Keratinocyte (primary cell): ENCODE data around the gene MAP3K1. TPM values are rescaled to one million over a fixed set of nuclear protein-coding genes. Genes with fewer than 3 reads are reported as not detected.
A peak's percentile ranks its signal among the peaks of the same experiment; 100 is the strongest.

Experiments used
- DNase-seq: peaks from one replicate; pipeline ENCODE4 v3.0.0-alpha.2; 2011; ENCODE audit warnings: low read depth, missing footprints, low spot score
- FAIRE-seq: peaks from 2 replicates; lab custom pipeline; 2011; peaks lifted over from hg19 to GRCh38; lab: Jason Lieb, UNC
- H2AFZ ChIP-seq: 2 replicates; pipeline ENCODE4 v1.6.0; 2012; ENCODE audit warnings: low read length, control low read depth, inconsistent platforms; ENCODE audit not compliant: control insufficient read depth
- H3K27ac ChIP-seq: 2 replicates; pipeline ENCODE4 v1.5.1; 2011; ENCODE audit warnings: low read length; ENCODE audit not compliant: control insufficient read depth, insufficient read depth
- H3K27me3 ChIP-seq: 3 replicates; pipeline ENCODE4 v1.6.0; 2011; ENCODE audit warnings: low read length; ENCODE audit not compliant: control insufficient read depth, insufficient read depth; ENCODE audit errors: extremely low read depth
- H3K36me3 ChIP-seq, 2 experiments: 2 replicates in 1 of 2; 3 replicates in 1 of 2; pipeline ENCODE4 v1.5.1; 2011; ENCODE audit warnings: low read length in 2 of 2, mild to moderate bottlenecking in 1 of 2; ENCODE audit not compliant: control insufficient read depth in 2 of 2, insufficient read depth in 2 of 2; ENCODE audit errors: extremely low read depth in 1 of 2
- H3K4me1 ChIP-seq: 3 replicates; pipeline ENCODE4 v1.5.1; 2011; ENCODE audit warnings: low read length; ENCODE audit not compliant: control insufficient read depth, insufficient read depth; ENCODE audit errors: extremely low read depth
- H3K4me2 ChIP-seq: 3 replicates; pipeline ENCODE4 v1.6.0; 2011; ENCODE audit warnings: low read depth, low read length; ENCODE audit not compliant: control insufficient read depth, insufficient read depth; ENCODE audit errors: extremely low read depth
- H3K4me3 ChIP-seq, 3 experiments: fragments of 200-600 bp in 1 of 3; sonication (generic) in 1 of 3; 2 replicates in 2 of 3; 3 replicates in 1 of 3; pipeline ENCODE4 v1.5.1; 2011 to 2016; ENCODE audit warnings: low read length in 3 of 3, mild to moderate bottlenecking in 3 of 3, control low read depth in 2 of 3, inconsistent platforms in 1 of 3, low read depth in 1 of 3, mixed read lengths in 1 of 3, mixed run types in 1 of 3, moderate library complexity in 1 of 3; ENCODE audit not compliant: control insufficient read depth in 2 of 3, insufficient read depth in 2 of 3; ENCODE audit errors: extremely low read depth in 1 of 3
- H3K79me2 ChIP-seq: 2 replicates; pipeline ENCODE4 v1.6.0; 2012; ENCODE audit warnings: low read length; ENCODE audit not compliant: control insufficient read depth, insufficient read depth
- H3K9ac ChIP-seq: 3 replicates; pipeline ENCODE4 v1.6.0; 2011; ENCODE audit warnings: low read length; ENCODE audit not compliant: control insufficient read depth, insufficient read depth; ENCODE audit errors: extremely low read depth
- H3K9me1 ChIP-seq: 3 replicates; pipeline ENCODE4 v1.6.0; 2011; ENCODE audit warnings: low read length; ENCODE audit not compliant: control insufficient read depth, insufficient read depth; ENCODE audit errors: extremely low read depth
- H3K9me3 ChIP-seq: 2 replicates; pipeline ENCODE4 v1.5.1; 2012; ENCODE audit warnings: low read depth, low read length; ENCODE audit not compliant: control insufficient read depth
- H4K20me1 ChIP-seq: 3 replicates; pipeline ENCODE4 v1.6.0; 2011; ENCODE audit warnings: low read length; ENCODE audit not compliant: control insufficient read depth, insufficient read depth; ENCODE audit errors: extremely low read depth
- CTCF ChIP-seq, 3 experiments: IDR thresholded peaks in 1 of 3; conservative IDR thresholded peaks in 1 of 3; optimal IDR thresholded peaks in 1 of 3; 2 replicates in 2 of 3; 3 replicates in 1 of 3; pipeline versions ENCODE3 to v1.5.1; 2011; ENCODE audit warnings: low read length in 3 of 3, mild to moderate bottlenecking in 3 of 3, moderate library complexity in 2 of 3, control low read depth in 1 of 3, inconsistent platforms in 1 of 3; ENCODE audit not compliant: insufficient read depth in 2 of 3; ENCODE audit errors: extremely low read depth in 1 of 3
- EZH2 ChIP-seq: IDR thresholded peaks from one replicate; pipeline ENCODE4 v1.6.1; 2012; ENCODE audit warnings: inconsistent platforms, mild to moderate bottlenecking, low read length, moderate library complexity
- dilution Hi-C: fragments of 300-500 bp; cut with MboI; formaldehyde crosslinking; loops from one replicate; pipeline ENCODE4 v1.7.0; 2020; ENCODE audit warnings: low sequenced_read_pairs; ENCODE audit not compliant: extremely low pct_ligation_motif_present
- polyA plus RNA-seq, 5 experiments: library from polyadenylated mRNA; depleted of rRNA in 3 of 5; stranded (reverse) in 3 of 5; stranded (forward) in 1 of 5; unstranded in 1 of 5; fragments of >200 nt; gene quantifications; 1 replicate in 1 of 5; 2 replicates in 3 of 5; 3 replicates in 1 of 5; pipeline versions ENCODE4 v1.2.1 to v1.2.3, GENCODE V29; 2011 to 2012; ENCODE audit warnings: missing spikeins in 2 of 5, low read depth in 1 of 5, low replicate concordance in 1 of 5

Gene MAP3K1
- polyA plus RNA-seq, 1 donor (not counting 4 experiments of a cell fraction or from before 2014, with no cell fraction given), result 8.0 TPM

- peaks cover 75% of the 10 kb centered on the region for H3K79me2 ChIP-seq
- peaks cover 16% of the 10 kb centered on the region for H3K4me1 ChIP-seq
- H3K4me2 ChIP-seq, result no peak overlapping the region
- H3K27me3 ChIP-seq, result no peaks in the 10 kb centered on the region
- H2AFZ ChIP-seq, result no peak overlapping the region
- peak; percentile 20 for FAIRE-seq
- H3K27ac ChIP-seq, result no peak overlapping the region
- no peak for TF ChIP-seq EZH2
- TF ChIP-seq CTCF (optimal IDR thresholded peaks at IDR 0.05 in 1 of 3, IDR thresholded peaks at IDR 0.05 in 1 of 3, conservative IDR thresholded peaks at IDR 0.05 in 1 of 3; ENCODE audit: extremely low read depth in 1 of 3, insufficient read depth in 2 of 3, low read length in 3 of 3), result no peak
- H4K20me1 ChIP-seq, result no peaks in the 10 kb centered on the region
- H3K9me3 ChIP-seq, result no peaks in the 10 kb centered on the region
- H3K4me3 ChIP-seq, result no peak overlapping the region
- no peak overlapping the region for H3K9ac ChIP-seq
- H3K36me3 ChIP-seq, result no peaks in the 10 kb centered on the region
- no peaks in the 10 kb centered on the region for H3K9me1 ChIP-seq
- dilution Hi-C loops, result no loop called here
- DNase-seq, result no peak
Measured at GRCh38 chr5:56837381-56837780, 22.0 kb downstream of the MAP3K1 start.

GRCh38 chr5:56837956-56838355, 22.6 kb downstream of the MAP3K1 start:
- Histone ChIP-seq H3K9me3 (no peaks in the 10 kb centered on the region), H3K27me3 (no peaks in the 10 kb centered on the region), H3K27ac (no peak overlapping the region), H4K20me1 (no peaks in the 10 kb centered on the region), H3K36me3 (no peaks in the 10 kb centered on the region), H3K4me2 (no peak overlapping the region), H3K4me1 (peaks cover 16% of the 10 kb centered on the region), H3K9ac (no peak overlapping the region), H2AFZ (no peak overlapping the region), H3K4me3 (no peak overlapping the region), H3K9me1 (no peaks in the 10 kb centered on the region), H3K79me2 (peaks cover 79% of the 10 kb centered on the region)
- dilution Hi-C loops, result no loop called here
- DNase-seq, result no peak
- TF ChIP-seq CTCF (optimal IDR thresholded peaks at IDR 0.05 in 1 of 3, IDR thresholded peaks at IDR 0.05 in 1 of 3, conservative IDR thresholded peaks at IDR 0.05 in 1 of 3; ENCODE audit: extremely low read depth in 1 of 3, insufficient read depth in 2 of 3, low read length in 3 of 3), result no peak
- TF ChIP-seq EZH2, result no peak
- FAIRE-seq, result no peak
